GM19351 (cell line): ENCODE results near the gene DOCK10.
A peak's percentile ranks its signal among the peaks of the same experiment; 100 is the strongest.

Experiments used
- ATAC-seq: cut with Tn5 transposase; IDR thresholded peaks from one replicate; pipeline ENCODE4 v1.9.1; 2021; ENCODE audit warnings: mild to moderate bottlenecking, moderate library complexity; ENCODE audit not compliant: unreplicated experiment

The DOCK10 gene

GRCh38 chr2:224885836-224886547, 156.3 kb downstream of the DOCK10 start:
- peak; percentile 94 for ATAC-seq

- no peak for ATAC-seq
These were observed 157.0 kb downstream of the DOCK10 start for GRCh38 chr2:224885291-224885690.

- ATAC-seq: no peak
These were observed 158.1 kb downstream of the DOCK10 start for GRCh38 chr2:224884188-224884587.

- no peak for ATAC-seq
These were observed 158.6 kb downstream of the DOCK10 start for GRCh38 chr2:224883700-224884099.

GRCh38 chr2:224883172-224883516, 159.1 kb downstream of the DOCK10 start:
- no peak for ATAC-seq

GRCh38 chr2:224882291-224883171, 159.7 kb downstream of the DOCK10 start:
- no peak for ATAC-seq

GRCh38 chr2:224881846-224882245, 160.4 kb downstream of the DOCK10 start:
- no peak for ATAC-seq

GRCh38 chr2:224876522-224876921, 165.7 kb downstream of the DOCK10 start:
- no peak for ATAC-seq

- ATAC-seq: peak; percentile 80
These were observed 166.4 kb downstream of the DOCK10 start for GRCh38 chr2:224875841-224876240.

- peak; percentile 47 for ATAC-seq
These were observed 167.1 kb downstream of the DOCK10 start for GRCh38 chr2:224875153-224875552.

GRCh38 chr2:224871813-224872212, 170.5 kb downstream of the DOCK10 start:
- no peak for ATAC-seq

- ATAC-seq: no peak
These were observed 171.9 kb downstream of the DOCK10 start for GRCh38 chr2:224870341-224870740.

GRCh38 chr2:224869601-224870233, 172.6 kb downstream of the DOCK10 start:
- no peak for ATAC-seq

- no peak for ATAC-seq
These were observed 177.3 kb downstream of the DOCK10 start for GRCh38 chr2:224865016-224865415.

GRCh38 chr2:224861266-224861665, 181.0 kb downstream of the DOCK10 start:
- no peak for ATAC-seq

- ATAC-seq: no peak
These were observed 181.5 kb downstream of the DOCK10 start for GRCh38 chr2:224860786-224861185.

GRCh38 chr2:224851811-224852210, 190.5 kb downstream of the DOCK10 start:
- ATAC-seq: no peak

GRCh38 chr2:224850081-224850480, 192.2 kb downstream of the DOCK10 start:
- ATAC-seq: no peak

GRCh38 chr2:224849264-224849663, 193.0 kb downstream of the DOCK10 start:
- no peak for ATAC-seq

GRCh38 chr2:224847961-224848850, 194.1 kb downstream of the DOCK10 start:
- no peak for ATAC-seq

- ATAC-seq: no peak
These were observed 194.9 kb downstream of the DOCK10 start for GRCh38 chr2:224847381-224847780.
